HG02571 (cell line): ENCODE data around the gene ZNF10.

Source experiments
- ATAC-seq: cut with Tn5 transposase; IDR thresholded peaks from one replicate; pipeline ENCODE4 v1.9.1; 2021; ENCODE audit warnings: mild to moderate bottlenecking, moderate library complexity; ENCODE audit not compliant: unreplicated experiment

The ZNF10 gene

DNA sequence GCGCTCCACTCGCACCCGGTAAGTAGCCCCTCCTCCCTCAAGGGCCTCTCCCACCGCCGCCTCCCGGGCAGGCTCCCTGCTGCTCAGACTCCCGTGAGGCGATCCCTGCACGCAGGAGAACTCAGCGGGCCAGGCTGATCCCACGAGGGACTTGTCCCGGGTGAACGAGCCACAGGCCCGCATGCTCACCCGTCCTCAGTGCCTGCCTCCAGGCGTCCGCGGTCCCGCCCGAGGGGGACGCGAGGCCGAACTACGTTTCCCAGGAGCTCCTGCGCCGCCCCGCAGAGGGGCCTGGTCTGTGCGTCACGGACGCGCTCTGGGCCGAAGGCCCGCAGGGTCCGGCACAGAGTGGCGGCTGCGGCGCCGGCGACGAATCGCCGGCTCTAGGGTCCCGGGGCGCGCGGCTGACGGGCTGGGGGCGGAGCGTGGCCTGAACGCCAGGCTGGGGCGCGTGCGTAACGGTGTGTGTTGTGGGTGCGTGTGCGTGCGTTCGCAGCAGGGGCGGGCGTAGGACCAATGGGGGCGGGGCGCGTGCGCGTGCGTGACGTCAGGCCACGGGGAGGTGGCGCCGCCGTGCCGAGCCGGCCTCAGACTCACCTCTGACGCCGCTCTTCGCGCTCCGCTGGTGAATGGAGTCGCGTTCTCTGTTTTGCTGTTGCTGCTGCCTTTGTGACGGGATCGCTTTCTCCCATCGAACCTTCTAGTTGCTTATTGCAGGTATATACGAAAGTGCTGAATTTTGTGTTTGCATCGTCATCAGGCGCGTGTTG is at the start of gene ZNF10, which contains the start of gene ZNF891:
ZNF10 (plus strand) TSS at position 590 of the 770 bp plus-strand sequence. CDS start 13,866 bp downstream, outside the sequence.
ZNF891 (minus strand) TSS at position 237 of the 770 bp plus-strand sequence. CDS start 8,356 bp downstream, outside the sequence.
- peak; percentile 93 for ATAC-seq

DNA sequence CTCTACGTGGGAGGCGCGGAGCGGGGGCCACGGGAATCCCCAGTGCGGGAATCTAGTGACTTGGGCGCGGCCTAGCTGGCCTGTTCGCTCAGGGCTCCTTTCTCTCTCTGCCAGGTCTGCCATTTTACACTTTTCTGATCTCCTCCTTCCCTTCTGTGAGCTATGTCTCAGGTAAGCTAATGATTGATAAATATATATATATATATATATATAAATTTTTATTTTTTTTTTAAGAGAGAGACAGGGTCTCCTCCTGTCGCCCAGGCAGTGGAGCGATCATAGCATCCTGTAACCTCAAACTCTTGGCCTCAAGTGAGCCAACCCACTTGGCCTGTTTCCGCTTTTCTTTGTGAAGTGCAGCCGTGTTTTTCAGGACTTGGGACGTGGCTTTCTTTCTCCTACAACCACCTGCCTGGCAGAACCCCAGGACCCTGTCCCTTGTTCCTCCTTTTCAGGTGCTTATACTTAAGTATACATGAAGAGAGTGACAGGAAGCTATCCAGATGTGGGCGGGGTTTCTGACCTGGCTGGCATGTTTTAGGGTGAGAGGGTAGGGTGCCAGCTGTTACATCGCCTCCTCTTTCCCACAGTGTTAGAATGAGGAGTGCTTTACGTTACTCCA is 49.2 kb upstream of the ZNF10 start:
- no peak for ATAC-seq

DNA sequence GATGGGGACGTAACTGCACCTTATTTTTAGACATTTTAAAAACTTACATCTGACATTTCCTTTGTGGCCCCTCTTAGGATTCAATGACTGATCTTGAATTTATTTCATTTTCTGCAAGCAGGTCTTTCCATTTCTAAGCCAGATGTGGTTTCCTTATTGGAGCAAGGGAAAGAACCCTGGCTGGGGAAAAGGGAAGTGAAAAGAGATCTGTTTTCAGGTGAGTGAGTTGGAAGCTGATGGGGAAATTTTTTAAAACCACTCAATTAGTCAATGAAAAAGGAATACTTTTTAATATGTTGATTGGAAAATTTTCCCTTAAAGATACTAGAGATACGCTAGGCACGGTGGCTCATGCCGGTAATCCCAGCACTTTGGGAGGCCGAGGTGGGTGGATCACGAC is 47.1 kb upstream of the ZNF10 start:
- no peak for ATAC-seq

DNA sequence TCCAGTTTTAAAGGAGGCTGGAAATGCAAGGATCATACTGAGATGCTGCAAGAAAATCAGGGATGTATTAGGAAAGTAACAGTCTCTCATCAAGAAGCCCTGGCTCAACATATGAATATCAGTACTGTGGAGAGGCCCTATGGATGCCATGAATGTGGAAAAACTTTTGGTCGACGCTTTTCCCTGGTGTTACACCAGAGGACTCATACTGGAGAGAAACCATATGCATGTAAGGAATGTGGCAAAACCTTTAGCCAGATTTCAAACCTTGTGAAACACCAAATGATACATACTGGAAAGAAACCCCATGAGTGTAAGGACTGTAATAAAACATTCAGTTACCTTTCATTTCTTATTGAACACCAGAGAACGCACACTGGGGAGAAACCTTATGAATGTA is 24.8 kb upstream of the ZNF10 start:
- ATAC-seq, result no peak

DNA sequence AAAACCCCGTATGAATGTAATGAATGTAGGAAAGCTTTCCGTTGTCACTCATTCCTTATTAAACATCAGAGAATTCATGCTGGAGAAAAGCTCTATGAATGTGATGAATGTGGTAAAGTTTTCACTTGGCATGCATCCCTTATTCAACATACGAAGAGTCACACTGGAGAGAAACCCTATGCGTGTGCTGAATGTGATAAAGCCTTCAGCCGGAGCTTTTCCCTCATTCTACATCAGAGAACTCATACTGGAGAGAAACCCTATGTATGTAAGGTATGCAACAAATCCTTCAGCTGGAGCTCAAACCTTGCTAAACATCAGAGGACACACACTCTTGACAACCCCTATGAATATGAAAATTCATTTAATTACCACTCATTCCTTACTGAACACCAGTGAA is 24.2 kb upstream of the ZNF10 start:
- no peak for ATAC-seq

DNA sequence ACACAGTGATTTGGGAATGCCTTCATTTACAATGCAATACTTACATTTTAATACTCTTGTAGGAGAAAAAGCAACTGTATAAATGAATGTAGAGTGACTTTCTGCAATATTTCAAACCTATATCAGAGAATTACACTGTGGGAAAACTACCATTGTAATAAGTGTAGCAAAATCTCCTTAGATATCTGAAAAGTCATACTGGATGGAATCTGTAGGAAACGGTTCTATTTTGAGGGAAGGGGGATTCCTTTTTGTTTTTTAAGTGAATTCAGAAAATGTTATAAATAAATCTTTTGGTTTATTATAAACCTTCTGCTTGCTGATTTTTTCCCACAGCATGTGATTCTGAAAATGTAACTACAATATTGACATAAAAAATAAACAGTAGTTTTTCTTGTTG is 23.3 kb upstream of the ZNF10 start:
- no peak for ATAC-seq

DNA sequence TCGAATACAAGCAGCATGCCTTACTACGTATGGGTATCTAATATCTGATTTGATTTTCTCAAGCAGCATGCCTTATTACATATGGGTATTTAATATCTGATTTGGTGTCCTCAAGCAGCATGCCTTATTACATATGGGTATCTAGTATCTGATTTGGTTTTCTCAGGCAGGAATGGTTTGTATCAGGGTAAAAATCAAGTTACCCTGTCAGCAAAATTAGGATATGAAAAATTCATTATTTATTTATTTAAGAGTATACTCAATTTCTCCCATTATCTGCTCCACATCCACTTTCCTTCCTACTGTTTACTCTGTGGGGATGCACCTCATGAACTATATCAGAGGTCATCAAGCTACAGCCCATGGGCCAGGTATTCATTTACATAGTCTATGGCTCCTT is 22.3 kb upstream of the ZNF10 start:
- no peak for ATAC-seq

DNA sequence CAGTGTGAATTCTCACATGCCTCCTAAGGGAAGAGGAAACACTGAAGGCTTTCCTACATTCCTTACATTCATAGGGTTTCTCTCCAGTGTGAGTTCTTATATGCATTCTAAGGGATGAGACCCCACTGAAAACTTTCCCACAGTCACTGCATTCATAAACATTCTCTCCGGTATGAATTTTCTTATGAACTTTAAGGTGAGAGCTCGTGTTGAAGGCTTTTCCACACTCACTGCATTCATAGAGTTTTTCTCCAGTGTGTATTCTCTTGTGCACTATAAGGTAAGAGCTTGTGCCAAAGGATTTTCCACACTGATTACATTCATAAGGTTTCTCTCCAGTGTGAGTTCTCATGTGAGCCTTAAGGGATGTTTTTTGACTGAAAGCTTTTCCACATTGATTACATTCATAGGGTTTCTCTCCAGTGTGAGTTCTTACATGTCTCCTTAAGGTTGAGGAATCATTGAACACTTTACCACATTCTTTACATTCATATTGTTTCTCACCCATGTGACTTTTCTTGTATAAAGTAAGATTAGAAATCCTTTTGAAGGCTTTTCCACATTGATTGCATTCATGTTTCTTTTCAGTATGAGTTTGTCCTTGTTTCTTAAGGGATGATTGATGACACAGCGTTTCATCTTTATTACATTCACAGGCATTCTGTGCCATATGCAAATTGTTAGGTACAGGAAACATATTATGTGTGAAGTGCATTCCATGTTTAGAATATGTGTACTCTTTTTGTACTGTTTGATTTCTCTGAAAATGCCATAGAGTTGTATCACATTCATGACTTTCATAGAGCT is 9.8 kb upstream of the ZNF10 start:
- no peak for ATAC-seq

DNA sequence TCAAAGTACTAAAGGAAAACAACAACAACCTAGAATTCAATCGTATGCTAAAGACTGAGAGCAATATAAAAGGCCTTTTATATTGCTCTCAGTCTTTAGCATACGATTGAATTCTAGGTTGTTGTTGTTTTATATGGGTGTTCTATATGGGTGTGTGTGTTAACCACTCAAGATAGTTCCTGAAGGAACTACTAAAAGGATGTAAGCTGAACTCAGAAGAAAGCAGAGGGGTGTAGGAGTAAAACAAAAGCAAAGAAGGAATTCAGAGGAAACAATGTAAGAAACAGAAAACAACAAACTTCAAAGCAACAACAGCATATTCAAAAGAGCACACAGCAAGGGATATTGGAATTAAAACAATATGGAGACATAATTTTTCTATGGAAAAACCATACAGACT is 5.8 kb upstream of the ZNF10 start:
- no peak for ATAC-seq

DNA sequence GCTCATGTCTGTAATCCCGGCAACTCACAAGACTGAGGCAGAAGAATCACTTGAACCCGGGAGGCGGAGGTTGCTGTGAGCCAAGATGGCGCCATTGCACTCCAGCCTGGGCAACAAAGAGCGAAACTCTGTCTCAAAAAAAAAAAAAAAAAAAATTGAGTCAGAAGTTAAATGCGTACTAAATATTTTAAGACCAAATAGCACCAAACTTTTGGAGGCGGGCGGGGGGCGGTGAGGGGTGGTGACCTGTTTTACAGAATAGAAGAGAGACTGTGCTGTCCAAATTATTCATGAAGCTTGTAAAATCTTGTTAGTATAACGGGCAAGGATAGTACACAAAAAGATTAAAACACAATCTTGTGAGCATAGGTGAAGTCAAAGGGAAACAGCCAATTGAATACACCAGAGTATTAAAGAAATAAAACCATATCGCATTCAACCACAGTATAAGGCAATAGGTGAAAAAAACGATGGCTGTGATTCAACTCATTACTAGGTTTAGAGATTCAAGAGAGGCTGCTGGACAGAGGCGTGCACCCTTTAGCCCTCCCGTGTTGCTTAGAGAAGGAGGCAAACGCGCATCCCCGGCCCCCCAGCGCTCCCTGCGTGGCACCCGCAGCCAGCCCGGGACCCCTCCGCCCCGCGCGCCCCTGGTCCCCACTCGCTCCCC is 924 bp upstream of the ZNF10 start:
- no peak for ATAC-seq

DNA sequence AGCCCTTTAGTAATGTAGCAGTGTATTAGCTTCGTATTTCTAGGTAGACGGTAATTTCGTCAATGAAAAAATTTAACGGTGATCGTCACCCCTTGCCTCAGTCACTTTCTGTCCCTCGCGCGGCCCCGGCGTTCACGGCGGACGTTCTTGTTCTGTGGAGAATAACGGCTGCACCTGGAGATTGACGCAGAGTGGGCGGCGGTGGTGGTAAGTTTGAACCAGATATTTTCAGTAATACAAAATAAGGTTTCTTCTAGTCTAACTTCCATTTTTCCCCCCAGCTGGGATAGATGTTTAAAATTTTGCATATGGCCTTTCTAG is 341 bp downstream of the ZNF10 start:
- no peak for ATAC-seq

DNA sequence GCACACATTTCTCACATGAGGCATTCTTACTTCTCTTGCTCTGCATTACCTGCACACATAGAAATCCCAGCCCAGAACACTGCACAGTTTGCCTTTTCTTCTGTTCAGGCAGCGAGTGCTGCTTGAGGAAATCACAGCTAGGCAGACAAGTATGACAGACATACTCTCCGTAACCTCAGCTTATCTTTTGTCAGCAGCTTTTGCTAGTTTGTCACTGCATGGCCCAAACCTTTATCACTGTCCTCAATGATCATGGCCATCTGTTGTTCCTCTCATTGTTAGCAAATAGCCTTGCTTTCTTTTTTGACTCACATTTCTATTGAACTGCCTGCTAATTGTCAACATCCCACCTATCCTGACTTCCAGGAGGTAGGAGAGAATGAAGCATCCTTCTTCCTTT is 5.3 kb downstream of the ZNF10 start:
- no peak for ATAC-seq

DNA sequence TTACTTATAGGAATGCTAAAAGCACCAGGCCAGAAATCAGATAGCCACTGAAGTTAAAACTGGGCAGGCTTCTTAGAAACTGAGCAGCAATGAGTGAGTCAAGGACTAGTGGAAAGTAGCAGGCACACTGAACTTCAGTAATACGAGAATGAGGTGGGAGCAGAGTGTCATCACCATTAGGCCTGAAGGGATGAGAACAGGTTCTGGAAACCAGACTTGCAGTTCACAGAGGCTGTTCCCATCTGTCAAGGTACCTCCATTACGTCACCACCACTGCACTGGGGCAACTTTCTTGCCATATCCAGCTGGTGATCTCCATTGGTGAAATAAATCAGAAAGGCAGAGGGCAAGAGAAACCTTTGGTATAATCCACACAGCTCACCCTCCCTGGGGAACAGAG is 15.6 kb downstream of the ZNF10 start:
- no peak for ATAC-seq

DNA sequence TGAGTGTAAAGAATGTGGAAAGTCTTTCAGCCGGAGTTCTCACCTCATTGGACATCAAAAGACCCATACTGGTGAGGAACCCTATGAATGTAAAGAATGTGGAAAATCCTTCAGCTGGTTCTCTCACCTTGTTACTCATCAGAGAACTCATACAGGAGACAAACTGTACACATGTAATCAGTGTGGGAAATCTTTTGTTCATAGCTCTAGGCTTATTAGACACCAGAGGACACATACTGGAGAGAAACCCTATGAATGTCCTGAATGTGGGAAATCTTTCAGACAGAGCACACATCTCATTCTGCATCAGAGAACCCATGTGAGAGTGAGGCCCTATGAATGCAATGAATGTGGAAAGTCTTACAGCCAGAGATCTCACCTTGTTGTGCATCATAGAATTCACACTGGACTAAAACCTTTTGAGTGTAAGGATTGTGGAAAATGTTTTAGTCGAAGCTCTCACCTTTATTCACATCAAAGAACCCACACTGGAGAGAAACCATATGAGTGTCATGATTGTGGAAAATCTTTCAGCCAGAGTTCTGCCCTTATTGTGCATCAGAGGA is 25.8 kb downstream of the ZNF10 start:
- no peak for ATAC-seq

DNA sequence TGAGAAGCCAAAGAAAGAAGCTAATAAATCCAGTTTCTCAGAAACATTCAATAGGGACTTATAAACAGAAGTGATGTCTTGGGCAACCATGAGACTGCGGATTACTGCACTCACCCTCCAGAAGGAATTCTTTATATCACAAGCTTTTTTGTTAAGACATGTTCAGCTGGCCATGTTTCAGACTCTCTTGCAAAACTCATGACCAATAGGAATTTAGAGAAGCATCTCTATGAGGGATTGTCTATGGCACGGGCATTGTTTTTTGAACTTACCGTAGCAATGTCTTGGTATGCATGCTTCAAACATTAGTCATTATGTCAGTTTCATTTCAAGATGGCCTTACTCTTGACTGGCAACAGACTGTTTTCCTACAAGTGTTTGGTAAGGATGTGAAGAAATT is 35.3 kb downstream of the ZNF10 start:
- no peak for ATAC-seq

DNA sequence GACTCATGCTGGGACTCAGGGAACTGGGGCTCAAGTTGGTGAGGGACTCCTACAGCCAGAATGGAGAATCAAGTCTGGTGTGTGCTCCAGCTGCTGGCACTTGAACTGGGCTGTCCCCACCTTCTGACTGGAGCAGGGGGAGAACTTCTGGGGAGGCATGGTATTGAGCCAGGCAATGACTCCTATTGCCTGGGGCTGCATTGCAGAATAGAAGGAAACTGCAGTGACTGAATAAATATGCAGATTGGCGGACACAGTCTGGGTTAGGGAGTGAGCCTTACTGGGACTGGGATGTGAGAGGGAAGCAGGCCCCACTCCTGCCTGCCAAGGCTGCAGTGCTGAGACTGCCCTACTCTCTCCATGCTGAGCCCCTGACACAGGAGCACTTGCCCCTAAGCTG is 42.1 kb downstream of the ZNF10 start:
- ATAC-seq, result no peak

DNA sequence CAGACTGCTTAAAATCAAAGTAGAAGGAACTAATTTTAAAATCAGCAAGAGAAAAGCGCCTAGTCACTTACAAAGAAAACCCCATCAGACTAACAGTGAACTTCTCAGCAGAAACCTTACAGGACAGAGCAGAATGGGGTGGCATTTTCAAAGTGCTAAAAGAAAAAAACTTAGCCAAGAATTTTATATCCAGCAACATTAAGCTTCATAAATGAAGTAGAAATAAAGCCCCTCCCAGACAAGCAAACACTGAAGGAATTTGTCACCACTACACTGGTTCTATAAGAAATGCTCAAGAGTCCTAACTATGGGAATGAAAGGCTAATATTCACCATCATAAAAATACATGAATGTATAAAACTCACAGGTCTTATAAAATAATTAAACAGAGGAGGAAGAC is 44.5 kb downstream of the ZNF10 start:
- no peak for ATAC-seq

DNA sequence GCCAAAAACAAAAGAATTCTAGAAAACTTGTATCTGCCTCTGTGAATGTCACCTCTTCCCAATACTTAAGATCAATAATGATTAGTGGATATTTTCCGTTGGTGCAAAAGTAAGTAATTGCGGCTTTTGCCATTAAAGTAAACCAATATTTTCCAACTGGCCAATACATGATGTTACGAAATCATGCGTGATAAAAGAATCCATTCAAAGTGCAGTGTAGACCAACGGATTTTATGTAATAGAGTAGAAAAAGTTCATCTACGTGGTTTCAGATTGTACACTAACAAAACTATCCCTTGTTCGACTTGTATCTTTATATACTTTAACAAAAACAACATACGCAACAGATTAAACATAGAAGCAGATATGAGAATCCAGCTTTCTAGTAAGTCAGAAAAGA is 50.2 kb downstream of the ZNF10 start:
- ATAC-seq, result no peak

DNA sequence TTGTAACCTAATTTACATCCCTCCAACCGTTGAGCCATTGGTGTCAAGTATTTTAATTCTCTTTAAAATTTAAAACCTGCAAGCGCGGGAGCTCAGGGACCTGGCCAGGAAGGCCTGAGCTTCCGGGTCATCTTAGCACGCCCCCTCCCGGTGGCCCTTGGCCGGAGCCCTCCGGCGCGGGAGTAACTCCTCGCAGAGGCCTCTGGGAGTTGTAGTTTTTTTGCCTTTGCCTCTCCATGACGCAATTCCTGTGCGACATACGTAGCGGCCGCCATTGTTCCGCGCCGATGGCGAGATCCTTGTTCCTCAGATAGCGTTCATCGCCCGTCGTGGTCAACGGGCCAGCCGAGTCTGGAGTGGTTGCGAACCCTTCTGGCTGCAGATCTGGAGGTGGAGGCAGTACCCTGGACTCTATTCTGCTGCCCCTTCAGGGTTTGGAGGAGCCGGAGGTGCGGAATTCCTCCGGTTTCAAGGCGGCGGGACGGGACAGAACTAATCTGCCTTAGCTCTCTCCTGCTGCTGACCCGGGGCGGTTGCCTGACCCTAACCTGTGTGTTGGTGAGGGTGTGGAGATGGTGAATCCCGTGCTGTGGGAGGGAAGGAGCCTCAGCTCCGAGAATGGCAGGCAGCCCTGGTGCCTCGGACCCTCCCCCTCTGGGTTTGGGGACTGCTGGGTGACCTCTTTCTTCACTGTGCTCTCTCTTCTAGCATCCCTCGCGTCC is 51.0 kb downstream of the ZNF10 start, which contains the start of gene ZNF268:
ZNF268 (plus strand) TSS at position 258 of the 722 bp plus-strand sequence. CDS start 503 bp downstream, outside the sequence.
- peak; percentile 89 for ATAC-seq

DNA sequence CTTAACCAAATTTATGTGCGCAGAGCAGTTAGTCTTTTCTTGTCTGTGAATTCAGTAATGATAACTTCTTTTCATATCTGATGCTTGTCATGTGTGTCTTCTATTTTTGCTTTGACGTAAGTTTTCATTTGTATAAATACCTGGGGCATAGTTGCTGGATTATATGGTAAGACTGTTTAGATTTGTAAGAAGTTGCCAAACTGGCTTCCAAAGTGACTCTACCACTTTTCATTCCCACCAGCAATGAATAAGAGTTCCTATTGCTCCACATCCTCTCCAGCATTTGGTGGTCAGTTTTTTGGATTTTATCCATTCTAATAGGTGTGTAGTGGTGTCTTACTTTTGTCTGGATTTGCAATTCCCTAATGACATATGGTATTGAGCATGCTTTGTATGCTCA is 59.7 kb downstream of the ZNF10 start:
- ATAC-seq, result no peak
